ENCODE results near the gene CCDC78.
"Not testable (repeated sequence)": the region's sequence is repeated elsewhere in the genome, so short reads cannot be mapped to it uniquely, and the experiment has no call there.

The CCDC78 gene

GRCh38 chr16:754656-755055 is 28.4 kb upstream of the CCDC78 start:
- Histone ChIP-seq H4K20me1 (ENCODE audit: insufficient read depth, low read length, poor library complexity, severe bottlenecking) (no peaks in the 10 kb centered on the region), H3K9me3 (ENCODE audit: insufficient read depth, low read depth, low read length) (no peaks in the 10 kb centered on the region), H3K4me3 (ENCODE audit: low read length, poor library complexity, severe bottlenecking) (no peak overlapping the region), H3K79me2 (ENCODE audit: insufficient read depth, low read length) (no peaks in the 10 kb centered on the region), H3K4me2 (ENCODE audit: low read depth, low read length, poor library complexity, severe bottlenecking) (no peak overlapping the region), H2AFZ (ENCODE audit: low read length) (no peak overlapping the region), H3K9ac (ENCODE audit: low read depth, low read length, poor library complexity, severe bottlenecking) (no peak overlapping the region), H3K9me2 (replicated peaks; ENCODE audit: low read depth, low read length) (no peaks in the 10 kb centered on the region), H3K27me3 (ENCODE audit: insufficient read depth, low read length, poor library complexity, severe bottlenecking) (no peaks in the 10 kb centered on the region), H3F3A (ENCODE audit: low read depth) (no peaks in the 10 kb centered on the region), H3K36me3 (ENCODE audit: insufficient read depth, low read length) (no peaks in the 10 kb centered on the region), H3K4me1 (ENCODE audit: insufficient read depth, low read length, poor library complexity, severe bottlenecking) (no peaks in the 10 kb centered on the region)
- TF ChIP-seq CTCF (conservative IDR thresholded peaks at IDR 0.05; ENCODE audit: low read length) = no peak
- no peak for TF ChIP-seq EZH2phosphoT487 (IDR thresholded peaks at IDR 0.05; ENCODE audit: borderline replicate concordance)

- not testable (repeated sequence) for H3K4me2 ChIP-seq (ENCODE audit: low read depth, low read length, poor library complexity, severe bottlenecking); H3K4me3 ChIP-seq (ENCODE audit: low read length, poor library complexity, severe bottlenecking); H3K4me1 ChIP-seq (ENCODE audit: insufficient read depth, low read length, poor library complexity, severe bottlenecking); H3K9me2 ChIP-seq (replicated peaks; ENCODE audit: low read depth, low read length); H2AFZ ChIP-seq (ENCODE audit: low read length); H3K36me3 ChIP-seq (ENCODE audit: insufficient read depth, low read length); H3K9ac ChIP-seq (ENCODE audit: low read depth, low read length, poor library complexity, severe bottlenecking); H3F3A ChIP-seq (ENCODE audit: low read depth); H4K20me1 ChIP-seq (ENCODE audit: insufficient read depth, low read length, poor library complexity, severe bottlenecking); H3K79me2 ChIP-seq (ENCODE audit: insufficient read depth, low read length); H3K9me3 ChIP-seq (ENCODE audit: insufficient read depth, low read depth, low read length); H3K27me3 ChIP-seq (ENCODE audit: insufficient read depth, low read length, poor library complexity, severe bottlenecking)
These were observed 27.9 kb upstream of the CCDC78 start for GRCh38 chr16:754121-754607.

- H3K4me3 ChIP-seq (ENCODE audit: low read length, poor library complexity, severe bottlenecking) = no peak overlapping the region
- H3K4me2 ChIP-seq (ENCODE audit: low read depth, low read length, poor library complexity, severe bottlenecking) = no peak overlapping the region
- no peaks in the 10 kb centered on the region for H3K79me2 ChIP-seq (ENCODE audit: insufficient read depth, low read length)
- no peaks in the 10 kb centered on the region for H3K9me3 ChIP-seq (ENCODE audit: insufficient read depth, low read depth, low read length)
- no peak overlapping the region for H2AFZ ChIP-seq (ENCODE audit: low read length)
- no peaks in the 10 kb centered on the region for H3K27me3 ChIP-seq (ENCODE audit: insufficient read depth, low read length, poor library complexity, severe bottlenecking)
- no peaks in the 10 kb centered on the region for H3F3A ChIP-seq (ENCODE audit: low read depth)
- no peaks in the 10 kb centered on the region for H4K20me1 ChIP-seq (ENCODE audit: insufficient read depth, low read length, poor library complexity, severe bottlenecking)
- no peak overlapping the region for H3K9ac ChIP-seq (ENCODE audit: low read depth, low read length, poor library complexity, severe bottlenecking)
- no peaks in the 10 kb centered on the region for H3K9me2 ChIP-seq (replicated peaks; ENCODE audit: low read depth, low read length)
- no peak for TF ChIP-seq CTCF (conservative IDR thresholded peaks at IDR 0.05; ENCODE audit: low read length)
- no peak for TF ChIP-seq EZH2phosphoT487 (IDR thresholded peaks at IDR 0.05; ENCODE audit: borderline replicate concordance)
- H3K36me3 ChIP-seq (ENCODE audit: insufficient read depth, low read length) = no peaks in the 10 kb centered on the region
- H3K4me1 ChIP-seq (ENCODE audit: insufficient read depth, low read length, poor library complexity, severe bottlenecking) = no peaks in the 10 kb centered on the region
These were observed 25.7 kb upstream of the CCDC78 start for GRCh38 chr16:752007-752312.

DNA sequence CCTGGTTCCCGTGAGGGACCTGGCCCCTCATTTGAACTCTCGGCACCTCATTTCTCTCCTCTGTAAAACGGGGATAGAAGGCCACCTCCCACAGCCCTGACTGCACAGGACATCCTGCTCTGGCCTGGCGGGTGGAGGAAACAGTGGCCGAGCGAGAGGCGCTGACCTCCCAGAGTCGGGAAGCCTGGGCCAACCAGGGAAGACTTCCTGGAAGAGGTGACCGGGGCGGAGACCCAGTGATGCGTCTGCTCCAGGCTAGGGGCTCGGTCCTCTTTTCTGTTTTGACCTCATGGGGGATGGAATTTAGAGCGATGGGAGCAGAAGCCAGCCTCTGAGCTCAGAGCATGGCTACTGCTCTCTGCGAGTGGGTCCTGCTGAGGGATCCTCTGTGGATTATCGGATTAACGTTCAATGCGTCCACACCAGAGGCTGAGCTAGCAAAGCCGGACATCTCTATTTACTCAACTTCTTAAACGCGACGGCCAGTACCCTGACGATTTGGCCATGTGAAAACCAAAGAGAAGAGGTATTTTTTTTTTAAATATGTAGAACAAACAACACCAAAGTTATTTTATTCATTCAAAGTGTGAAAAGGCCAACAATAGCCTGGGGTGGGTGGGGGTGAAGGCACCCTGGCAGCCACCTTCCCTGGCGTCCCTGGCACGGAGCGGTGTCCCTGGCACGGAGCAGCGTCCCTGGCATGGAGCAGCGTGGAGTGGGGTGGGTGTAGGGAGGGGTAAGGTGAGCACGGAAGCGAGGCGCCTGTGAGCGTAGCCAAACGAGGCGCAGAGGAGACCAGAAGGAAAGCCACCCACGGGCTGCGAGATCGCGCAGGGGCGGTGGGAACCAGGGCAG is 25.1 kb upstream of the CCDC78 start:
- Histone ChIP-seq H3K4me3 (ENCODE audit: low read length, poor library complexity, severe bottlenecking) (no peak overlapping the region), H3K4me2 (ENCODE audit: low read depth, low read length, poor library complexity, severe bottlenecking) (no peak overlapping the region), H2AFZ (ENCODE audit: low read length) (no peak overlapping the region), H3K36me3 (ENCODE audit: insufficient read depth, low read length) (no peaks in the 10 kb centered on the region), H3K9ac (ENCODE audit: low read depth, low read length, poor library complexity, severe bottlenecking) (no peak overlapping the region), H3K79me2 (ENCODE audit: insufficient read depth, low read length) (no peaks in the 10 kb centered on the region), H3K4me1 (ENCODE audit: insufficient read depth, low read length, poor library complexity, severe bottlenecking) (no peaks in the 10 kb centered on the region), H3F3A (ENCODE audit: low read depth) (no peaks in the 10 kb centered on the region), H3K27me3 (ENCODE audit: insufficient read depth, low read length, poor library complexity, severe bottlenecking) (no peaks in the 10 kb centered on the region), H3K9me2 (replicated peaks; ENCODE audit: low read depth, low read length) (no peaks in the 10 kb centered on the region), H4K20me1 (ENCODE audit: insufficient read depth, low read length, poor library complexity, severe bottlenecking) (no peaks in the 10 kb centered on the region), H3K9me3 (ENCODE audit: insufficient read depth, low read depth, low read length) (no peaks in the 10 kb centered on the region)
- TF ChIP-seq EZH2phosphoT487 (IDR thresholded peaks at IDR 0.05; ENCODE audit: borderline replicate concordance) = no peak
- TF ChIP-seq CTCF (conservative IDR thresholded peaks at IDR 0.05; ENCODE audit: low read length) = no peak
